ENCODE results near the gene PAK4.

- TF ChIP-seq EP300 (IDR thresholded peaks at IDR 0.05) (no peak), POLR2AphosphoS5 (IDR thresholded peaks at IDR 0.05) (no peak)
Measured at GRCh38 chr19:39137131-39137530, 11.5 kb downstream of the PAK4 start.
